Right ventricle myocardium superior (tissue), 1 donor: Measurements from ENCODE around the gene ANKRD17. TPM values are rescaled to one million over a fixed set of nuclear protein-coding genes. Genes with fewer than 3 reads are reported as not detected.
A peak's percentile ranks its signal among the peaks of the same experiment; 100 is the strongest.

ENCODE experiments used
- ATAC-seq: fragments of 200-7000 bp; cut with Tn5 transposase; one replicate; pipeline ENCODE4 v1.9.1; 2020; ENCODE audit warnings: mild to moderate bottlenecking; ENCODE audit not compliant: poor library complexity
- DNase-seq: peaks from one replicate; pipeline ENCODE4 v3.0.0-alpha.2; 2020
- intact Hi-C: fragments of 100-400 bp; cut with DNase I; formaldehyde crosslinking; loops from one replicate; pipeline ENCODE4 v1.11.2; 2022
- total RNA-seq: library from RNA; stranded (reverse); fragmentation: NEBNext Ultra II Directional; extraction: Animal tissue kit (Norgen Biotek cat#: 25700); gene quantifications from one replicate; pipeline ENCODE4 v1.2.1, GENCODE V29; 2021
- donor health status: DM: no; HTN: yes; CAD: no; lungs with severe emphysema.

ANKRD17 gene
- total RNA-seq, 1 donor from 2014 or later = 46.0 TPM

- DNase-seq (no peak), ATAC-seq (no peak)
- intact Hi-C loops = no loop called here
Observed at GRCh38 chr4:73080789-73081188, 177.8 kb downstream of the ANKRD17 start.

- intact Hi-C loops = no loop called here
- DNase-seq = no peak
- ATAC-seq = no peak
Observed at GRCh38 chr4:73075832-73076231, 182.8 kb downstream of the ANKRD17 start.

- no peak for DNase-seq
- intact Hi-C loops = no loop called here
- no peak for ATAC-seq
Observed at GRCh38 chr4:73070074-73070390, 188.6 kb downstream of the ANKRD17 start.

- ATAC-seq (peak; percentile 98), DNase-seq (peak; percentile 99)
- intact Hi-C loops = loop anchor here (5.0 kb wide), 1 partner anchor 188 kb away; the partner anchor contains the start of gene ANKRD17
Observed at GRCh38 chr4:73069338-73070073, 189.1 kb downstream of the ANKRD17 start, which contains the start of gene COX18. COX18 (minus strand) TSS chr4:73069716; CDS start chr4:73069649, 67 bp downstream.

- intact Hi-C loops = loop anchor here (5.0 kb wide), 1 partner anchor 189 kb away; the partner anchor contains the start of gene ANKRD17
- peak; percentile 3 for ATAC-seq
- no peak for DNase-seq
Observed at GRCh38 chr4:73068491-73069337, 189.9 kb downstream of the ANKRD17 start.

GRCh38 chr4:73067971-73068394 lies 190.6 kb downstream of the ANKRD17 start:
- intact Hi-C loops = loop anchor here (5.0 kb wide), 1 partner anchor 189 kb away; the partner anchor contains the start of gene ANKRD17
- ATAC-seq = no peak
- DNase-seq = no peak

- intact Hi-C loops = loop anchor here (5.0 kb wide), 1 partner anchor 190 kb away; the partner anchor contains the start of gene ANKRD17
- ATAC-seq (no peak), DNase-seq (no peak)
Observed at GRCh38 chr4:73066928-73067327, 191.7 kb downstream of the ANKRD17 start.

- intact Hi-C loops = loop anchor here (5.0 kb wide), 1 partner anchor 191 kb away; the partner anchor contains the start of gene ANKRD17
- no peak for ATAC-seq
- no peak for DNase-seq
Observed at GRCh38 chr4:73066445-73066844, 192.2 kb downstream of the ANKRD17 start.

GRCh38 chr4:73064536-73064935 lies 194.1 kb downstream of the ANKRD17 start:
- intact Hi-C loops = no loop called here
- DNase-seq (no peak), ATAC-seq (no peak)

GRCh38 chr4:73055241-73055897 lies 203.2 kb downstream of the ANKRD17 start:
- ATAC-seq (no peak), DNase-seq (no peak)
- intact Hi-C loops = no loop called here

GRCh38 chr4:73053974-73054480 lies 204.6 kb downstream of the ANKRD17 start:
- ATAC-seq = no peak
- no peak for DNase-seq
- intact Hi-C loops = no loop called here

GRCh38 chr4:73053076-73053475 lies 205.5 kb downstream of the ANKRD17 start:
- ATAC-seq = no peak
- intact Hi-C loops = no loop called here
- DNase-seq = no peak

- ATAC-seq (no peak), DNase-seq (no peak)
- intact Hi-C loops = no loop called here
Observed at GRCh38 chr4:73051625-73052024, 207.0 kb downstream of the ANKRD17 start.

- no peak for ATAC-seq
- intact Hi-C loops = no loop called here
- no peak for DNase-seq
Observed at GRCh38 chr4:73045879-73046278, 212.7 kb downstream of the ANKRD17 start.

GRCh38 chr4:73037057-73037456 lies 221.5 kb downstream of the ANKRD17 start:
- no peak for ATAC-seq
- no peak for DNase-seq
- intact Hi-C loops = no loop called here

- no peak for ATAC-seq
- intact Hi-C loops = no loop called here
- no peak for DNase-seq
Observed at GRCh38 chr4:73036123-73036522, 222.5 kb downstream of the ANKRD17 start.

- no peak for ATAC-seq
- intact Hi-C loops = no loop called here
- no peak for DNase-seq
Observed at GRCh38 chr4:73034896-73035295, 223.7 kb downstream of the ANKRD17 start.

GRCh38 chr4:73028621-73029020 lies 230.0 kb downstream of the ANKRD17 start:
- intact Hi-C loops = no loop called here
- DNase-seq (no peak), ATAC-seq (no peak)
